SU-DHL-6 (cell line): ENCODE measurements around the gene MARCHF3.

ENCODE experiments used
- CTCF ChIP-seq: fragments of 200-600 bp; sonication (generic); IDR thresholded peaks from one replicate; pipeline ENCODE4 v1.5.1; 2017; ENCODE audit warnings: antibody characterized with exemption, mild to moderate bottlenecking, low read length, moderate library complexity; ENCODE audit not compliant: insufficient read depth, poor library complexity, severe bottlenecking
- EZH2phosphoT487 ChIP-seq: fragments of 200-600 bp; sonication (generic), shearing (Covaris generic); conservative IDR thresholded peaks from 2 replicates; pipeline ENCODE4 v1.6.1; 2018; ENCODE audit warnings: mild to moderate bottlenecking, antibody characterized with exemption, low read length, moderate library complexity, mixed read lengths

GRCh38 chr5:126869005-126869451 is 161.3 kb downstream of the MARCHF3 start:
- no peak for TF ChIP-seq CTCF
- TF ChIP-seq EZH2phosphoT487: no peak
